Measurements from ENCODE around the gene TTC34.

The TTC34 gene

DNA sequence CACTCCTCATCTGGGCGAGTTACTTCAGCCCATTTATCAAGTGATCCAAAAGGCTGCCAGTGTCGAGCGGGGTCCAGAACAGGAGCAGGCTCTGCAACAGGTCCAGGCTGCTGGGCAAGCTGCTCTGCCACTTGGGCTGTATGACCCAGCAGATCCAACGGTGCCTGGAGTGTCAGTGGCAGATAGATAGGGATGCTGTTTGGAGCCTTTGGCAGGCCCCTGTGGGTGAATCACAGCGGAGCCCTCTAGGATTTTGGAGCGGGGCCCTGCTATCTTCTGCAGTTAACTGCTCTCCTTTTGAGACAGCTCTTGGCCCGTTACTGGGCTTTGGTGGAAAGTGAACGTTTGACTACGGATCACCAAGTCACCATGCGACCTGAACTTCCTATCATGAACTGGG is 176.2 kb downstream of the TTC34 start:
- no peak for DNase-seq (ENCODE audit: low read depth)

DNA sequence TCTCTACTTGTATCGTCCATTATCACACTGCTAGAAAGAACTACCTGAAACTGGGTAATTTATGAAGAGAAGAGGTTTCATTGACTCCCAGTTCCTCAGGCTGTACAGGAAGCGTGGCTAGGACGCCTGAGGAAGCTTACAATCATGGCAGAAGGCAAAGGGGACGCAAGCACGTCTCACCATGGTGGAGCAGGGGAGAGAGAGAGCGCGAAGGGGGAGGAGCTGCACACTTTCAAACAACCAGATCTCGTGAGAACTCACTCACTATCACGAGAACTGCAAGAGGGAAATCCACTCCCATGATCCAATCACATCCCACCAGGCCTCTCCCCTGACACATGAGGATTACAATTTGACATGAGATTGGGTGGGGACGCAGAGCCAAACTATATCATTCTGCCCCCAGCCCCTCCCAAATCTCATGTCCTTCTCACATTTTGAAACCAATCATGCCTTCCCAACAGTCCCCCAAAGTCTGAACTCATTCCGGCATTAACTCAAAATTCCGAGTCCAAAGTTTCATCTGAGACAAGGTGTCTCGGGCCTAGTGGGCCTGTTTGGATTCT is 176.7 kb downstream of the TTC34 start:
- DNase-seq (ENCODE audit: low read depth), result no peak

- DNase-seq (ENCODE audit: low read depth), result no peak
Observed at GRCh38 chr1:2623571-2624337, 177.7 kb downstream of the TTC34 start.

GRCh38 chr1:2617971-2618470 is 183.5 kb downstream of the TTC34 start:
- no peak for DNase-seq (ENCODE audit: low read depth)

DNA sequence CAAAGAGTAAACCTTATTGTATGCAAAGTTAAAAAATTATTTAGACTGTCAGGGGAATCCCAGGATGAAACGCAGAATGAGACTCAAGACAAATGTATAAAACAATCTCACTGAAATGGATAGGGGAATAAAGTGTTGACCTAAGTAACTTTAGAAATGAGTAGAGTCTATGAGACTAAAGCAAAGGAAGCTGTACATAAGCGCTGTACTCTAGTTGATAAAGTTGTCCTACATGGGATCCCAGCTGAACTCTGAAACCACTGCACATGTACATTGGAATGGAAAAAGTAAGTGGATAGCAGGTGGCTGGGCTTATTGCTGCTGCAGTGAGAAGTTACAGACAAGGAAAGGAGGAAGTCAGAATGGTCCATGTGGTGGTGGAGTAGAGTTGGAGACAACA is 187.3 kb downstream of the TTC34 start:
- no peak for DNase-seq (ENCODE audit: low read depth)

GRCh38 chr1:2612591-2613365 is 188.7 kb downstream of the TTC34 start:
- DNase-seq (ENCODE audit: low read depth), result no peak

DNA sequence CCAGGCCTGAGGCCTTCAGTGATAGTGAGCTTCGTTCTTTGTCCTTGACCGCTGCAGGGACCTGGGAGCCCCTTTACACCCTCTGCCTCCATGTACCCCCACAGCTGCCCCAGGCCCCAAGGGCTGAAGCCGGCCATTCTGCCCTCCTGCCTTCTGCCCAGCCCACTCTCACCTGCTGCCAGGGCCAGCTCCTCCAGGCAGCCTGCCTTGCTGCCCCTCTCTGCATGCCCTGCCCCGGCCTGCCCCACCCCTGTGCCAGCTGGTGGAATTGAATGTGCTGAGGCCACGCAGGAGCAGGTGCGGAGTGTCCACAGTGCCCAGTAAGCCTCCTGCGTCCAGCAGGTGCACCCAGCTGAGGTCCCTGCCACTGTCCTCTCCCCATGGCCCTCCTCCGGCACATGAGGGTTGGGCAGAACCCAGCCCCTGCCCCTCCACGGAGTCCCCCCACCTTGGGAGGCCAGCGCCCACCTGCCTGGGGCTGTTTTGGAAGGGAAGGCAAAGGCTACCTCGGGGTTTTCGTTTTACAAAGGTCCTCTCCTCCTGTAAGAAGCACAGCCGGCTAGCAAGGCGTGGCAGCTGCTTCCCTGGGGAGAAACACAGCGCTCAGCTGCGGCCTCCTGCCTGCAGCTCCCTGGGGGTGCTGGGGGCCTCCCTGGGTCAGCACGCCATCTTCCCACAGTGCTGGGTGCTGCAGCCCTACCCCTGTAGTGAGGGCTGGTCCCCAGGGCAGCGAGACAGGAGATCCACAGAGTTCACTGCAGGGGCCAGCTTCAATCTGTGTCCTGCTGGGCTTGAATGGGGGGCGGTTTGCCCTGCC is 189.7 kb downstream of the TTC34 start:
- DNase-seq (ENCODE audit: low read depth), result no peak

DNA sequence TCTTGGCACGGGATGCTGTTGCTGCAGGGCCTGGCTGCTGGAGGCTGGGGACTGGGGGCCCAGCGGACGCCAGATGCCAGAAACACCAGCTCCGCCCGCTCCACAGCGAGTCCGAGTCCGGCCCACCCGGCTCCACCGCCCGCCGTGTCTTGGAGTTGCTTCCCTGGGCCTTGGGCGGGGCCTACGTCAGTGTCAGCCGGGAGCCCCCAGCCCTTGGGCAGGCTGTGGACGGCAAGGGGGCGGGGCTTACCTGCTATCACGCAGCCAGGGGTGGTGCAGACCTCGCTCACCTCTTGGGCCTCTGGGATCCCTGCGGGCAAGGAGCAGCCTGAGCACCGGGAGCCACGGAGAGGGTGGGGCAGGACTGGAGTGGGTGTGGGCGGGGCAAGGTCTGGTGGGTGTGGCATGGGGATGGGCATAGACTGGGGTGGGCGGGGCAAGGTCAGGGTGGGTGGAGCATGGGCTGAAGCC is 190.4 kb downstream of the TTC34 start:
- DNase-seq (ENCODE audit: low read depth), result no peak

DNA sequence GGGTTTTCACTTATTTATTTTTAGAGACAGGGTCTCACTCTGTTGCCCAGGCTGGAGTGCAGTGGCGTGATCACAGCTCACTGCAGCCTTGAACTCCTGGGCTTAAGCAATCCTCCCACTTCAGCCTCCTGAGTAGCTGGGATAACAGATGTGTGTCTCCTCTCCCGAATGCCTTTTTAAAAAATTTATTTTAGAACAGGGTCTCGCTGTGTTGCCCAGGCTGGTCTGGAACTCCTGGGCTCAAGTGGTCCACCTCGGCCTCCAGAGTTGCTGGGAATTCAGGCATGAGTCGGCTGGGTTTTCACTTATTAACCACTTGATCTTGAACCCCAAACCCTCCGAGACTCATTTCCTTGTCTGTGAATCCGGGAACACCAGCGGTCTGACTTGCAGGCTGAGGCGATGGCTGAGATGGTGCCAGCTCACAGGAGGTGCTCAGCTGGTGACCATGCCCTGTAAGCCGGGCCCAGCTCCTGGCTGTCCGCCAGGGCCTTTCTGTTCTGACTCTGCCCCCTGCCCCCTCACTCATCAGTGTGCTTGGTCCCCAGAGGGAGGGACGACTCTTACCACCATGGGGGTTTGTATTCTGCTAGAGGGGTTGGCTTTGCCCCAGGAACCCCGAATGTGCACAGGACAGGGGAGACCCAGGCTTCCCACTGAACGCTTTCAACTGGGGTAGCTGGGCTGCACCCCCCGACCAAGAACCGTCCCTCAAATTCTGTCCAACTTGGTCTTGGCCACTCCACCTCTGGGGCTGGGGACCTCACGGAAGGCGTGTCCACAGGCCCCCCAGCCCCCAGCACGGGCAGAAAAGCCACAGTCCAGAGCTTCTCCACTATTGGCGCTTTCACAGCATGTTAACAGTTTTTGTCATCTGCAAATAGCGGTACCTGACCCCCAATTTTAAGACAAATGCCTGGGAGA is 191.2 kb downstream of the TTC34 start:
- DNase-seq (ENCODE audit: low read depth), result no peak

GRCh38 chr1:2609319-2610035 is 192.0 kb downstream of the TTC34 start:
- DNase-seq (ENCODE audit: low read depth), result no peak

DNA sequence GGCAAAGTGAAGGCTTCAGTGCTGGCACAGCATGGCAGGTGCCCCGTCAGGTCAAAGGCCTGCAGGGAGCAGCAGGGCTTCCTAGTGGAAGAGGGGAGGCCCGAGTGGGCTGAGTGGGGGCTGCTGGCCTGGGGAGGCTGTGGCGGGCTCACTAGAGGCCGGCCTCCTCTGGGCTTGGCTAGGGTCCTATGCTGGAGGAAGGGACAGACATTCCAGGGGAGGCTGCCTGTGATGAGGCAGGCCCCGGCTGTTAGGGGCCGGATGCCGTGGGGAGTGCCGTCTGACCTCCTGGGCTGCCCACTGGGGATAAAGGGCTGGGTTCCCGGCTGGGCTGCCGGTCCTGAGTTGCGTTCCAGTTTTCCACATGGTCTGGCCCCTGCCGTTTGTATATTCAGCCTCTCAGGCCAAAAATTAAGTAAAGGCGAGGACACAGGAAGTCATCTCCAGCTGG is 193.8 kb downstream of the TTC34 start:
- DNase-seq (ENCODE audit: low read depth), result no peak

DNA sequence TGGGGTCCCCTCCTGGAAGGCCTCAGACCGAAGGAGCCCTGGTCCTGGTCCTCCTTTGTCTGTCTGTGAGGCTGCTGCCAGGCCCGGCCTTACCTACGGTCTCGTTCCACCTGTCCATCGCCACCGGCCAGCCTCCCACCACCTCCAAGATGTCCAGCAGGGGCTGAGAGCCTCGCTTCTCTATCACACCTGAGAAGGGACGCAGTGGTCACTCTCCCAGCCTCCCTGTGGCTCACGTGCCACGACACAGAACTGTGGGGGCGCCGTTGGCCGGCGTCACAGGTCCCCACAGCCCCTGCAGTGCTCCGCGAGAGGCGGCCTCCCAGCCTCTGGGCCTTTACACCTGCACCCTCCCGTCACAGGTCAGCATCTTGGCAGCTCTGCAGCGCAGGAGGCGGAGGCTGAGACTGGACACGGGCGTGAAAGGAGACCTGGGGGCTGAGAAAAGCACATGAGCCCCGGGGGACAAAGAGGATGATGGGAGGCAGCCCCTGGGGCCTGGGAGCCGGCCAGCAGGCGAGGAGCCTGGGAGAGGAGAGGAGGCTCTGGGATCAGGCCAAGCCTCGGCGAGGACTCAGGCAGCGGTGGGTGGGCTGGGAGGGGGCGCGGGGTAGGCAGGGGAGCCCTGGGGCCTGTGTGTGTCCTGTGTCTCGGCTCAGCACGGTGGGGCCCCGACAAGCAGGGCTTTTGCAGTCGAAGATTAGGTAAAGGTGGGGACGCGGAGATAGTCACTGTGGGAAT is 194.4 kb downstream of the TTC34 start:
- no peak for DNase-seq (ENCODE audit: low read depth)

- no peak for DNase-seq (ENCODE audit: low read depth)
Observed at GRCh38 chr1:2606396-2606880, 195.1 kb downstream of the TTC34 start.

DNA sequence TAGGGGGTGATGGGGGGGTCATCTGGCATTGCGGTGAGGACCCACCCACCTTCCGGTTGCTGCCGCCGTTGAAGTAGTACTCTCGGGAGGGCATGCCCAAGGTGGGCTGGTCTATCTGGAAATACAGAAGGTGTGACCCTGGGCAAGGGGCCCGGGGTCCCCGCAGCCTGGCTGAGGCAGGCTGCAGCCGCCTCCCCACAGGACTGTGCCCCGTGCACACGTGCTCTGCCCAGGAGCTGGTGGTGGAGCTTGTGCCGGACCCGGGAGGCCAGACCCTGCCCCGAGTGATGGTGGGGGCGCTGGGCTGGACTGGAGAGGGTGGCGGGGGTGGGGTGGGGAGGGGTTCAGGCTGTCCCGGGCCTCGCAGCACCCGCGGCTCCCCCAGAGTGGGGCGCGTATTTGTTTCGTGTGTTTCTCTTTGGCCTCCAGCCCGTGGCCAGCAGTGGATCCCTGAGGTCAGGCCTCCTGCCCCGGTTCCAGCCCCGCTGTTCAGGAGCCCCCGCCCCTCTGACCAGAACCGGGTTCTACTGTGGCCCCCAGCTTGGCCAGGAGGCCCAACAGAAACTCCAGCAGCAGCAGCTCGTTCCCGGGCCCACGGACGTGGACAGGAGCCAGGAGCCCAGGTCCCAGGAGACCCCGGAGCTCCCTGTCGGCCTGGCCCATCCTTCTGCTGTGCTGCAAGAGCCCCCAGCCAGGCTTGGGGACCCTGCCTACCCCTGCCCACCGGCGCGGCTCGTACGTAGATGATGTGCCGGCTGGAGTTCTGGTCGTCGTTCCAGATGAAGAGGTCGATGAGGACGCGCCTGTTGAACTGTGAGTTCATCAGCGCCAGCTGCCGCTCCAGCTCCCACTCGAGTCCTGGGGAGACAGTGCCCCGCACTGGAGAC is 195.7 kb downstream of the TTC34 start:
- DNase-seq (ENCODE audit: low read depth), result no peak

GRCh38 chr1:2604844-2605508 is 196.5 kb downstream of the TTC34 start:
- no peak for DNase-seq (ENCODE audit: low read depth)

DNA sequence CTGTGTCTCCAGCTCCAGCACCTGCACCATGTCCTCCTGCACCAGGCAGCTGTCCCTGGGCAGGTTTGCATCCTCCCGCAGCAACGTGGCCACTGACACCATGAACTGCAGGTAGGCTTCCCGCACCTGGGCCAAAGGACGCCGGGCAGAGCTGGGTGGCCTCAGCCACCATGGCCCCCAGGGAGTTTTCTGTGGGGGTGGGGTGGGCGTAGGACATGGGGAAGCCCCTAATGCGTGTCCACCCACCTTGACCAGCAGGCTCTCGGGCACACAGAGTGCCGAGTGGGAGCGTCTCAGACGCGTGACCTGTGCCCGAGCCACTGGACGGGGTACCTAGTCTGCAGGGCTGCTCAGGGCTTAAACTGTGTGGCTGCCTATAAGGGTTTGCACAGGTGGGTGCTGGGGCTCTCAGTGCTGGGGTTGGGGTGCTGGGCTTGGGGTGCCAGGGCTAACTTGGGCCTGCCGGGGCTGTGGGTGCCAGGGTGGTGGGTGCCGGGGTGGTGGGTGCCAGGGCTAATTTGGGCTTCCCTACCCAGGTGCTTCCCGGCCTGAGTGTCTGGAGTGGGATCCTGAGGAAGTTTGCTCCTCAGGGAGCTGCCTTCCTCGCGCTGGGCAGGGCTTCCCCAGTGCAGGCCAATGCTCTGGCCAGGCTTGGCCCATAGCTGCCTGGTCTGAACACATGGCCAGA is 197.2 kb downstream of the TTC34 start:
- DNase-seq (ENCODE audit: low read depth), result no peak

GRCh38 chr1:2603521-2604155 is 197.9 kb downstream of the TTC34 start:
- no peak for DNase-seq (ENCODE audit: low read depth)

Measured in non-pigmented ciliary epithelial cell (primary cell).